AG09309 (cell line): ENCODE data around the gene TOR2A.

Experiments used
- DNase-seq: peaks from one replicate; pipeline ENCODE4 v3.0.0-alpha.2; 2010; ENCODE audit warnings: low read depth
- H3K4me3 ChIP-seq: 2 replicates; pipeline ENCODE4 v1.5.1; 2011; ENCODE audit warnings: mild to moderate bottlenecking, low read depth, low read length, moderate library complexity; ENCODE audit not compliant: control insufficient read depth
- TF ChIP-seq, protein P1 (sequence below): IDR thresholded peaks from 2 replicates; pipeline ENCODE4 v1.5.1; 2011; ENCODE audit warnings: mild to moderate bottlenecking, low read depth, low read length, inconsistent platforms; ENCODE audit not compliant: insufficient read depth, control insufficient read depth; ENCODE audit errors: missing control alignments

The TOR2A gene

GRCh38 chr9:127700594-127701255 lies 34.4 kb downstream of the TOR2A start:
- no peak overlapping the region for H3K4me3 ChIP-seq
- TF ChIP-seq, protein P1, sequence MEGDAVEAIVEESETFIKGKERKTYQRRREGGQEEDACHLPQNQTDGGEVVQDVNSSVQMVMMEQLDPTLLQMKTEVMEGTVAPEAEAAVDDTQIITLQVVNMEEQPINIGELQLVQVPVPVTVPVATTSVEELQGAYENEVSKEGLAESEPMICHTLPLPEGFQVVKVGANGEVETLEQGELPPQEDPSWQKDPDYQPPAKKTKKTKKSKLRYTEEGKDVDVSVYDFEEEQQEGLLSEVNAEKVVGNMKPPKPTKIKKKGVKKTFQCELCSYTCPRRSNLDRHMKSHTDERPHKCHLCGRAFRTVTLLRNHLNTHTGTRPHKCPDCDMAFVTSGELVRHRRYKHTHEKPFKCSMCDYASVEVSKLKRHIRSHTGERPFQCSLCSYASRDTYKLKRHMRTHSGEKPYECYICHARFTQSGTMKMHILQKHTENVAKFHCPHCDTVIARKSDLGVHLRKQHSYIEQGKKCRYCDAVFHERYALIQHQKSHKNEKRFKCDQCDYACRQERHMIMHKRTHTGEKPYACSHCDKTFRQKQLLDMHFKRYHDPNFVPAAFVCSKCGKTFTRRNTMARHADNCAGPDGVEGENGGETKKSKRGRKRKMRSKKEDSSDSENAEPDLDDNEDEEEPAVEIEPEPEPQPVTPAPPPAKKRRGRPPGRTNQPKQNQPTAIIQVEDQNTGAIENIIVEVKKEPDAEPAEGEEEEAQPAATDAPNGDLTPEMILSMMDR, result no peak
- no peak for DNase-seq

- TF ChIP-seq, protein P1, result no peak
- H3K4me3 ChIP-seq, result no peak overlapping the region
- DNase-seq, result no peak
These were observed 35.0 kb downstream of the TOR2A start for GRCh38 chr9:127700140-127700539.

DNA sequence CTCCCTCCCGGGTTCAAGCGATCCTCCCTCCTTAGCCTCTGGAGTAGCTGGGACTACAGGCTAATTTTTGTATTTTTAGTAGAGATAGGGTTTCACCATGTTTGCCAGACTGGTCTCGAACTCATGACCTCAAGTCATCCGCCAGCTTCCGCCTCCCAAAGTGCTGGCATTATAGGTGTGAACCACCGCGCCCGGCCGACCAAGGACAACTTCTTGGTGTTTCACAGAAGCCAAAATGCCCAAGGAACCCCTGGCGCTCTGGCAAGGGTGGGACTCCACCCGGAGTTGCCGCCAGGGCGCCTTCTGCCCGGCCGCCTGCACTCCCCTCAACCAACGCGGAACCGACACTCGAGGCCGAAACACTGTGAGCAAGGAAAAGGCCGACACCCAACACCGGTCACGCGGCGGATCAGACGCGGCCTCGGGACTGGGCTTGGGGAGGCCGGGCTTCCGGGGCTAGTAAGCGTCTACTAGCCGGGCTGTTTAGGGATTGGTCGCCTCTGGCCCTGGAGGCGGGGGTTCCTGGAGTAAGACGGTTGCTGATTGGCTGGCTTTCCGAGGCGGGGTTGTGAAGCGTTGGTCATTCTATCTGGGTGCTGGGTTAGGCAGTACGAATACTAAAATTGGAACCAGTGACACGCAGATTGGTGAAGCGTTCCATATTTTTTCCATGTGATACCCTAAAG lies 36.0 kb downstream of the TOR2A start:
- peak overlapping the region; percentile 38 for H3K4me3 ChIP-seq
- DNase-seq, result peak; percentile 90
- TF ChIP-seq, protein P1, result no peak

GRCh38 chr9:127698386-127698785 lies 36.7 kb downstream of the TOR2A start:
- no peak for DNase-seq
- TF ChIP-seq, protein P1, result no peak
- no peak overlapping the region for H3K4me3 ChIP-seq

GRCh38 chr9:127697575-127697974 lies 37.5 kb downstream of the TOR2A start:
- H3K4me3 ChIP-seq, result no peak overlapping the region
- TF ChIP-seq, protein P1, result no peak
- no peak for DNase-seq

DNA sequence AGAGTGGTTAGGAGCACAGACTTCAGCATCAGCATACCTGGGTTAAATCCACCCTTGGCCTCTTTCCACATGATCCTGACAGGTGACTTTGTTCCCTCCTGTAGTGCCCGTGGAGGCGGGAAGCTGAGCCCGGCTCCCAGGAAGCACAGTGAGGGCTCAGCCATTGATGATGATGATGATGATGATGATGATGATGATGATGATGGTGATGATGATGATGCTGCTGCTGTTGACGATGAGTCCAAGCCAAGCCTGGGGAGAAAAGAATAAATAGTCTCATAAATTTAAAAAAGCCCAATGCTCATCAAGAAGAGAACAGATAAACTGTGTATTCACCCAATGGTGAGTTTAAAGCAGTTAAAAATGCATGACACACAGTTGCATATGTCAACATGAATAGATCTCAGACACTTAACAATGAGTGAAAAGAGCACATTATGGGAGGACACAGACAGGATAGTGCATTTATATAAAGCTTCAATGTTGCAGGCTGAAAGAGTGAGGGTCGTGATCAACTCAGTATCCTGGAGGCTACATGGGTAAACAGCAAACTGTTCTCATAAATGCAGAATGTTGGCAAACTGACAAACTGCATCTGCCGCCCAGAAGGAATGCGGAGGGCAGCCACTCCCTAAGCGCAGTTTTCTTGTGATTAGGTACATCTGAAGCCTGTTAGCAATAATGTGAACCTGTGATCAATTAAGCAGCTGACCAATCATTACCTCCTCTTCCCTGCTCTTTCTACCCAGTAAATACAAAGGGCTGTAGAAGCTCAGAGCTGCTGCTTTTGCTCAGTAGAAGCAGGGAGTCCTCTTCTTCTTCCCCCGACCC lies 40.0 kb downstream of the TOR2A start:
- no peak overlapping the region for H3K4me3 ChIP-seq
- DNase-seq, result peak; percentile 40
- TF ChIP-seq, protein P1, result no peak
